GM12891 (cell line): ENCODE results near the gene NDEL1.

Experiments
- PAX5 ChIP-seq: IDR thresholded peaks from 2 replicates; pipeline ENCODE4 v1.6.1; 2011; ENCODE audit warnings: low read length, moderate library complexity, mild to moderate bottlenecking; ENCODE audit not compliant: insufficient read depth, severe bottlenecking
- POLR2A ChIP-seq: IDR thresholded peaks from 2 replicates; pipeline ENCODE4 v1.6.1; 2011; ENCODE audit warnings: low read depth, low read length, control low read depth
- POLR2AphosphoS5 ChIP-seq: IDR thresholded peaks from 2 replicates; pipeline ENCODE4 v1.6.1; 2011; ENCODE audit warnings: low read depth, low read length, control low read depth
- POU2F2 ChIP-seq: IDR thresholded peaks from 2 replicates; pipeline ENCODE4 v1.6.1; 2011; ENCODE audit warnings: low read depth, mild to moderate bottlenecking, control low read depth, low read length, moderate library complexity
- SPI1 ChIP-seq: IDR thresholded peaks from 2 replicates; pipeline ENCODE4 v1.6.1; 2011; ENCODE audit warnings: low read depth, low read length, control low read depth
- TAF1 ChIP-seq: IDR thresholded peaks from 2 replicates; pipeline ENCODE4 v1.6.1; 2011; ENCODE audit warnings: low read depth, low read length, control low read depth

DNA sequence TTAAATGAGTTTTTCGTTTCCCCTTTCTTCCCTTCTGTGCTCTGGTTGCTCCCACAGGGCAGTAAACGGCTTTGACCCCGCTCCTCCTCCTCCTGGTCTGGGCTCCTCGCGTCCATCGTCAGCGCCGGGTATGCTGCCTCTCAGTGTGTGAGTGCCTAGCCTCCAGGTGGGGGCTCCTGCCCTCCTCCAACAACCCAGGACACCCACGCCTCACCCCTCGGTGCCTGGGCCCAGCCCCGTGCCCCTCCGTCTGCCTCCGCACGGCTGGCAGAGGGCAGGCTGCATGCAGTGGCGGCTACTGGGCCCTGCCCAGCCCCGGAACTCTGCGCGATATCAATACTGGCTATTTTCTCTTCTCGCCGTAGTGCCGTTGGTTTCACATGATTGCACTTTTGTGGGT, 31.2 kb downstream of the NDEL1 start:
- TF ChIP-seq POLR2A (no peak), POLR2AphosphoS5 (no peak), PAX5 (no peak), SPI1 (no peak), TAF1 (no peak), POU2F2 (no peak)
